Glutamatergic neuron (in vitro differentiated cells): Measurements from ENCODE around the gene THPO. TPM values are rescaled to one million over a fixed set of nuclear protein-coding genes. Genes with fewer than 3 reads are reported as not detected.
"Not testable (repeated sequence)": the region's sequence is repeated elsewhere in the genome, so short reads cannot be mapped to it uniquely, and the experiment has no call there.

Experiments
- DNase-seq: peaks from one replicate; pipeline ENCODE4 v3.0.0; 2022
- H3K27ac Mint-ChIP-seq: one replicate; pipeline ENCODE4 v1.8.0; 2020; ENCODE audit warnings: mild to moderate bottlenecking, mixed read lengths, inconsistent platforms; ENCODE audit not compliant: unreplicated experiment
- H3K27me3 Mint-ChIP-seq: one replicate; pipeline ENCODE4 v1.8.0; 2020; ENCODE audit warnings: mild to moderate bottlenecking, moderate library complexity, mixed read lengths, inconsistent platforms; ENCODE audit not compliant: unreplicated experiment
- H3K36me3 Mint-ChIP-seq: one replicate; pipeline ENCODE4 v1.8.0; 2020; ENCODE audit warnings: mild to moderate bottlenecking, mixed read lengths, inconsistent platforms; ENCODE audit not compliant: unreplicated experiment
- H3K4me1 Mint-ChIP-seq: one replicate; pipeline ENCODE4 v1.8.0; 2020; ENCODE audit warnings: mild to moderate bottlenecking, low read depth, mixed read lengths, inconsistent platforms; ENCODE audit not compliant: unreplicated experiment
- H3K4me3 Mint-ChIP-seq: one replicate; pipeline ENCODE4 v1.8.0; 2020; ENCODE audit warnings: mild to moderate bottlenecking, mixed read lengths, inconsistent platforms; ENCODE audit not compliant: unreplicated experiment
- H3K9me3 Mint-ChIP-seq: one replicate; pipeline ENCODE4 v1.8.0; 2020; ENCODE audit warnings: mild to moderate bottlenecking, moderate library complexity, mixed read lengths, inconsistent platforms; ENCODE audit not compliant: unreplicated experiment
- CTCF ChIP-seq: fragments of 200-600 bp; sonication (generic); IDR thresholded peaks from one replicate; pipeline ENCODE4 v1.5.0; 2021; ENCODE audit not compliant: partially characterized antibody, unreplicated experiment
- total RNA-seq: library from RNA; stranded (reverse); fragmentation: NEBNext Ultra II Directional; extraction: Animal tissue kit (Norgen Biotek cat#: 25700); gene quantifications from one replicate; pipeline ENCODE4 v1.2.1, GENCODE V29; 2021; ENCODE audit not compliant: unreplicated experiment

Gene THPO
- total RNA-seq, 1 donor from 2014 or later, result 1.6 TPM

- no peaks in the 10 kb centered on the region for H3K36me3 Mint-ChIP-seq
- H3K27me3 Mint-ChIP-seq, result peaks cover 6% of the 10 kb centered on the region
- H3K9me3 Mint-ChIP-seq, result peaks cover 11% of the 10 kb centered on the region
- DNase-seq, result no peak
- H3K4me3 Mint-ChIP-seq, result no peak overlapping the region
- peaks cover 10% of the 10 kb centered on the region for H3K4me1 Mint-ChIP-seq
- TF ChIP-seq CTCF, result no peak
- no peak overlapping the region for H3K27ac Mint-ChIP-seq
Observed at GRCh38 chr3:184345317-184346144, 32.5 kb downstream of the THPO start.

GRCh38 chr3:184344579-184345316, 33.3 kb downstream of the THPO start:
- Mint-ChIP-seq H3K27ac (no peak overlapping the region), H3K27me3 (peaks cover 6% of the 10 kb centered on the region), H3K4me1 (peaks cover 10% of the 10 kb centered on the region), H3K36me3 (no peaks in the 10 kb centered on the region), H3K9me3 (peaks cover 9% of the 10 kb centered on the region), H3K4me3 (no peak overlapping the region)
- DNase-seq, result no peak
- TF ChIP-seq CTCF, result no peak

GRCh38 chr3:184343200-184343876, 34.7 kb downstream of the THPO start:
- TF ChIP-seq CTCF, result no peak
- peaks cover 8% of the 10 kb centered on the region for H3K27me3 Mint-ChIP-seq
- no peak for DNase-seq
- no peaks in the 10 kb centered on the region for H3K36me3 Mint-ChIP-seq
- H3K27ac Mint-ChIP-seq, result no peak overlapping the region
- no peak overlapping the region for H3K4me3 Mint-ChIP-seq
- H3K9me3 Mint-ChIP-seq, result peaks cover 7% of the 10 kb centered on the region
- peaks cover 15% of the 10 kb centered on the region for H3K4me1 Mint-ChIP-seq

GRCh38 chr3:184341925-184342324, 36.1 kb downstream of the THPO start:
- Mint-ChIP-seq H3K9me3 (peaks cover 5% of the 10 kb centered on the region), H3K4me3 (no peak overlapping the region), H3K4me1 (peaks cover 29% of the 10 kb centered on the region), H3K36me3 (no peaks in the 10 kb centered on the region), H3K27me3 (peaks cover 11% of the 10 kb centered on the region), H3K27ac (no peak overlapping the region)
- DNase-seq, result no peak
- TF ChIP-seq CTCF, result no peak

- not testable (repeated sequence) for H3K9me3 Mint-ChIP-seq
- peaks cover 28% of the 10 kb centered on the region for H3K4me1 Mint-ChIP-seq
Observed at GRCh38 chr3:184339451-184340135, 38.4 kb downstream of the THPO start.

More at GRCh38 chr3:184339451-184340135, 38.4 kb downstream of the THPO start:
- DNase-seq, H3K36me3 Mint-ChIP-seq, H3K27ac Mint-ChIP-seq, H3K27me3 Mint-ChIP-seq: not testable (repeated sequence)
- H3K4me3 Mint-ChIP-seq, result peak overlapping the region; percentile 49
